22Rv1 (cell line): ENCODE data around the gene SIPA1L3.

ENCODE experiments used
- ZFX ChIP-seq: fragments of 450-650 bp; IDR thresholded peaks from 2 replicates; pipeline ENCODE4 v1.6.1; 2017; ENCODE audit warnings: antibody characterized with exemption, borderline replicate concordance
- TF ChIP-seq, protein P1 (sequence below): fragments of 450-650 bp; IDR thresholded peaks from 2 replicates; pipeline ENCODE4 v1.5.1; 2017; ENCODE audit warnings: mild to moderate bottlenecking

DNA sequence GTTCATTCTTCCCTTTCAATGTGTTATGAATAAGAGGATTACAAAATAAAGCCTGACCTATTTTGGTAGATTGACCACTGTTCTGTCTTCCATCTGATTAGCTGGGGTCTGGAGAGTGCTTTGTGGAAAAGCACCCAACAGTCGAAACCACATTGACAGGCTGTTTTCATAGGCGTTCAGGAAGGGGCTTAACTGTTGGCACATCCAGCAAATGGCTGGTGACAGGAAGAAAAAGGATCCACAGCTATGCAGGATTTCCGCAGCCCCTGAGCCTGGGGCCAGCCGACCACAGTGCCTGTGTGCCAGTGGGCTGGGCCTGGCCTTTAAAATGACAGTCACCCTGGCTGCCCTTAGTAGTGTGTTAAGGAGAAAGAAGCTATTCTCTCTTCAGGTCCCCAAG, 113.3 kb downstream of the SIPA1L3 start:
- TF ChIP-seq, protein P1, sequence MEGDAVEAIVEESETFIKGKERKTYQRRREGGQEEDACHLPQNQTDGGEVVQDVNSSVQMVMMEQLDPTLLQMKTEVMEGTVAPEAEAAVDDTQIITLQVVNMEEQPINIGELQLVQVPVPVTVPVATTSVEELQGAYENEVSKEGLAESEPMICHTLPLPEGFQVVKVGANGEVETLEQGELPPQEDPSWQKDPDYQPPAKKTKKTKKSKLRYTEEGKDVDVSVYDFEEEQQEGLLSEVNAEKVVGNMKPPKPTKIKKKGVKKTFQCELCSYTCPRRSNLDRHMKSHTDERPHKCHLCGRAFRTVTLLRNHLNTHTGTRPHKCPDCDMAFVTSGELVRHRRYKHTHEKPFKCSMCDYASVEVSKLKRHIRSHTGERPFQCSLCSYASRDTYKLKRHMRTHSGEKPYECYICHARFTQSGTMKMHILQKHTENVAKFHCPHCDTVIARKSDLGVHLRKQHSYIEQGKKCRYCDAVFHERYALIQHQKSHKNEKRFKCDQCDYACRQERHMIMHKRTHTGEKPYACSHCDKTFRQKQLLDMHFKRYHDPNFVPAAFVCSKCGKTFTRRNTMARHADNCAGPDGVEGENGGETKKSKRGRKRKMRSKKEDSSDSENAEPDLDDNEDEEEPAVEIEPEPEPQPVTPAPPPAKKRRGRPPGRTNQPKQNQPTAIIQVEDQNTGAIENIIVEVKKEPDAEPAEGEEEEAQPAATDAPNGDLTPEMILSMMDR: no peak
- no peak for TF ChIP-seq ZFX
